HK-2 (cell line): ENCODE measurements around the gene CRYAB.
"Not testable (repeated sequence)": the region's sequence is repeated elsewhere in the genome, so short reads cannot be mapped to it uniquely, and the experiment has no call there.

Experiments used
- DNase-seq: peaks from one replicate; pipeline ENCODE4 v3.0.0-alpha.2; 2018; ENCODE audit not compliant: unreplicated experiment

Gene CRYAB

DNA sequence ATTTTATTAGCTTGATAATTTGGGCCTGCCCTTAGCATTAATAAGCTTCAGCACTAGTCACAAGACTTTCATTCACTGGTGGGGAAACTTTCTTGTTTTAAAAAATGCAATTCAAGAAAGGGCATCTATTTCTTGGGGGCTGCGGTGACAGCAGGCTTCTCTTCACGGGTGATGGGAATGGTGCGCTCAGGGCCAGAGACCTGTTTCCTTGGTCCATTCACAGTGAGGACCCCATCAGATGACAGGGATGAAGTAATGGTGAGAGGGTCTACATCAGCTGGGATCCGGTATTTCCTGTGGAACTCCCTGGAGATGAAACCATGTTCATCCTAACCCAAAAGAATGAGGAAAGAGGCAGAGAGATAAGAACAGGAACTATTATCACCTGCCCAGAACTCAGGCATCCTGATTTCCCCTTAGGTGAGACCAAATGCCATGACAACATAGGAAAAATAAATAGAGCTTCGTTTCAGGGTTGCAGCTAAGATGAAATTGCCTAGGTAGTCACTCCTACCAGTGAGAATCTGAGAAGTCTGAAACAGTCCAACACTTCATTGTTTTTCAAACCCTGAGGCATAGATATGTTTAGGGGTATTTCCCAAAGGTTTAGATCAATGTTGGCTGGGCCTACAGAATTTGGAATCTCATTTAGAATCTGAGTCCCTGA, 2.8 kb downstream of the CRYAB start:
- DNase-seq, result no peak

DNA sequence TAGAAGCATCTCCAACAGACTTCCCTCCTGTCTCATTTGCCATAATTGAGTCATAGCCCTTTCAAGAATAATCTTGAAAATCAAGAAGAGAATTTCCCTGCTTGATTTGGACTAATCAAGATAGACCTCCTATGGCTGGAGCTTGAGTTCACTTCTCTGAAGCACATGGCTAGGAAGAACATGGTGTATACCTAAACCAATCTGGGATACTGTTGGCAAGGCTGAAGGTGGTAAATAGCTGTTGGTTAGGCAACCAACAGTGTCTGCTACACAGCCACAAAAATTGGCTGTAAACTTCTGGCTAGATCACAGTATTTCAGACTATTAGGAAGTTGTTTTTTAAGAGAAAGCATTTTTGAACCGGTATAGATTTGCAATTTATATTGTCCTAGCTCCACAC, 4.9 kb downstream of the CRYAB start:
- no peak for DNase-seq

DNA sequence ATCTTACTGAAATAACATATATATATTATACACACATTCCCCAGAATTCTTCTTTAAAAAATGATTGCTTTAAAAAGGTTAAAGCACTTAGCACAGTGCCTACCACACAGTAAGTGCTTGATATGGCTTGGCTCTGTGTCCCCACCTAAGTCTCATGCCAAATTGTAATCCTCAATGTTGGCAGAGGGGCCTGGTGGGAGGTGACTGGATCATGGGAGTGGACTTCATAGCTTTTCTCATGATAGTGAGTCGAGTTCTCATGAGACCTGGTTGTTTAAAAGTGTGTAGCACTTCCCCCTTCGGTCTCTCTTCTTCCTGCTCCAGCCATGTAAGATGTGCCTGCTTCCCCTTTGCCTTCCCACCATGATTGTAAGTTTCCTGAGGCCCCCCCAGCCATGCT, 6.2 kb downstream of the CRYAB start:
- DNase-seq, result no peak

DNA sequence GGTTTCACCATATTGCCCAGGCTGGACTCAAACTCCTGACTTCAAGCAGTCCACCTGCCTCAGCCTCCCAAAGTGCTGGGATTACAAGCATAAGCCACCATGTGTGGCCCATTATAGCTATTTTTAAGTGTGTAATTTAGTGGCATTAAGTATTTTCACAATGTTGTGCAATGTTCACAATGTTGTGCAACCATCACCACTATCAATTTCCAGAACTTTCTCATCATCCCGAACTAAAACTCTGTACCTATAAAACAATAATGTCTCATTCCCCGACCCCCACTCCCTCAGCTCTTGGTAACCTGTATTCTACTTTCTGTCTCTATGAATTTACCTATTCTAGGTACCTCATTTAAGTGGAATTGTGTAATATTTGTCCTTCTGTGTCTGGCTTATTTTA, 24.7 kb downstream of the CRYAB start:
- DNase-seq, result no peak

DNA sequence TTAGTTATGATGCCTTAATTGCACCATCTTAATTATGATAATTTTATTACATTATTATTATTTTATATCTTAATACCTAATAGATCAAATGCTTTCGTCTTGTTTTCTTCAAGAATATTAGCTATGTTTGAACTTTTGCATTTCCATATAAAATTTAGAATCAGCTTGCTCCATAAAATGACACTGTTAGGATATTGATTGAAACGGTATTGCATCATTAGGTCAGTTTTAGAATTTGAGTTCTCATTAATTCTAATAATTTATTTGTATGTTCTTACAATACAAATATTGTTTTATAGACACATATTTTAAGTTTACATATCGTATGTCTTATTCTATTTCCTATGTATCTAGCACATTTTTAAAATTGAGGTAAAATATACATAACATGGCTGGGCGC, 25.5 kb downstream of the CRYAB start:
- no peak for DNase-seq

DNA sequence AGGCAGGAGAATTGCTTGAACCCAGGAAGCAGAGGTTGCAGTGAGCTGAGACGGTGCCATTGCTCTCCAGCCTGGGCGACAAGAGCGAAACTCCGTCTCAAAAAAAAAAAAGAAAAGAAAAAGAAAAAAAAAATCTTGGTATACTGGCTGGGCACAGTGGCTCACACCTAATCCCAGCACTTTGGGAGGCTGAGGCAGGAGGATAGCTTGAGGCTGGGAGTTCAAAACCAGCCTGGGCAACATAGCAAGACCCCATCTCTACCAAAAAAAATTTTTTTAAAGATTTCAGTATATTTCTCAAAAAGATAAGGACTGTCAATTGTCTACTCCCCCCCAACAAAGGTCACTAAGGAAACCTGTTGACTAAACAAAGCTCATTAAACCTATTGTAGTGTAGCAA, 26.5 kb downstream of the CRYAB start:
- not testable (repeated sequence) for DNase-seq

DNA sequence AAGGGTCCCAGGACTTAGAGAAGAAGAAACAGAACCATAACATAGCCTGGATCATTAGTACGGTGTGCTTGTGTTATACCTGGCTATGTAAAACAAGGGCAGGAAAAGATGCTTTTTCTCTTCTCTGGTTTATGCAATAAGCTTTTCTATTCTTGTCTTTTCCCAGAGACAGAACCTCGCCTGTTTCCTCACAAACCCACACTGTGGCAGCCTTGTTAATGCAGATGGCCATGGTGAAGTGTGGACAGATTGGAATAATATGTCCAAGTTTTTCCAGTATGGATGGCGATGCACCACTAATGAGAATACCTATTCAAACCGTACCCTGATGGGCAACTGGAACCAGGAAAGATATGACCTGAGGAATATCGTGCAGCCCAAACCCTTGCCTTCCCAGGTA, 29.4 kb downstream of the CRYAB start:
- no peak for DNase-seq

DNA sequence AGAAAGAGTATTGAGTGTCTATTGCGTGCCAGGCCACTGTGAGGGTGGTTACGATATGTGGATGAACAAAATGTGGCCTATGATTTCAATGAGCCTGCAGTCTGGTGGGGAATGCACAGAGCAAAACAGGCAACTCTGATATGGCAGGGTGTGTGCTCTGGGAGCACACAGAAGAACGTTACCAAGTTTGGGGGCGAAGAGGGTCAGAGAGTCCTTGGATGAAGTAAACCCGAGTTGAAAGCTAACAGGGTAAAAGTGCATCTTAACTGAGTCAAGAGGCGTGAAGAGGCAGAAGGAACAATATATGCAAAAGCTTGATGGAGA, 32.0 kb downstream of the CRYAB start:
- DNase-seq, result no peak

DNA sequence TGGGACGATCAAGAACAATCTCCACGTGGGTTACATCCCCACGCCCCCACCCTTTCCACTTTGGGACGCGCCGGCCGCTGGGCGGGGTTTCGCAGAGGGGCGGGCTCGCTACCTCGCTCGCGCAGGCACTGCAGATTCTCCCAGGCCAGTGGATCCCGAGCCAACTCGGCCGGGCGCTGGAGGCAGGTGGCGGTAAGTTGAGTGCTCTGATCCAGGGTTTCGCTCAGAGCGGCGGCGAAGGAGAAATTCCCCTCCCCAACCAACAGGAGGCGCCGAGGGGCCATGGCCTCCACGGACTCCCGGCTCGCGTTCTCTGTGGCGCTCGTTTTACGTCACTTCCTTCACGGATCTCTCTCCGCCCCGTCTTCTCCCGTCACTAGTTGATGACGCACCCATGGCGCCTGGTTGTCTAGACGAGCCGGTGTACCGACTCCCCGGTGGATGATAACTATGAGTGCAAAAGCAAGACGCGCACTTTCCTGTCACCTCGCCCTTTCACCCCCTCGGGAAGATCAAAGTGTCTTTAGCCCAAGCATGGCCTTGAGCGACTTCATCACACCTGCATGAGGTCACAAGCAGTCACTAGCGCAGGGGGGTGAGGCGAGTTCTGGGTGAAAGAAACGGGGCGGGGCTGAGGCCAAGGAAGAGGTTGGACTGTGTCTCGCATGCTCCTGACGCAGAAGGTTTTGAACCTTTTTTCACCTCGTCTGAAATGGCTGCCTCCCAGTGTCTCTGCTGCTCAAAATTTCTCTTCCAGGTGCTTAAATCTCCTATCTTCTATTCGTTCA, 32.5 kb downstream of the CRYAB start, which contains the start of the genes CFAP68 and FDXACB1:
Gene CFAP68 (plus strand): TSS at position 693 of the 788 bp plus-strand sequence. CDS start 20 bp downstream, at position 713.
Gene FDXACB1 (minus strand): TSS at position 317 of the 788 bp plus-strand sequence. CDS start 33 bp downstream, at position 284.
- peak; percentile 94 for DNase-seq

DNA sequence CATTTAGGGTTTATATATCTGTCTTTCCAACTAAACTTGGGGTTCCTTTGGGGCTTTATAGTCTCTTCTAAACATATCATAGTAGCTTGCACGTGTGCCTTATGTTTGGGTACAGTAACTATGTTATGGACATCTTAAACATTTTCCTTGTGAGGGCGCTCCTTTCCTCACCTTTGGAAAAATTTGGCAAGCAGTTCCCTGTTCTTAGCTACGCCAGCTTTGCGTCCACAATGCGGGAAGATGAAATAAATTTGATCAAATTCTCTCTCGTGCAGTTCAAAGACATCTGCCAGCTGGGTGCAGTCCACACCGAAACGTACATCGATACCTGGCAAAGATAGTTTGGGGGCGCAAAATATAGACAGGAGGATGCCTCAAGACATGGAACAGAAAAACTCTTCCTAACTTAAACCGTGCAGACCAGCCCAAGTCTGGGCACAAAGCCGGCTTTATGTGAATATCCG, 33.2 kb downstream of the CRYAB start:
- DNase-seq, result no peak

DNA sequence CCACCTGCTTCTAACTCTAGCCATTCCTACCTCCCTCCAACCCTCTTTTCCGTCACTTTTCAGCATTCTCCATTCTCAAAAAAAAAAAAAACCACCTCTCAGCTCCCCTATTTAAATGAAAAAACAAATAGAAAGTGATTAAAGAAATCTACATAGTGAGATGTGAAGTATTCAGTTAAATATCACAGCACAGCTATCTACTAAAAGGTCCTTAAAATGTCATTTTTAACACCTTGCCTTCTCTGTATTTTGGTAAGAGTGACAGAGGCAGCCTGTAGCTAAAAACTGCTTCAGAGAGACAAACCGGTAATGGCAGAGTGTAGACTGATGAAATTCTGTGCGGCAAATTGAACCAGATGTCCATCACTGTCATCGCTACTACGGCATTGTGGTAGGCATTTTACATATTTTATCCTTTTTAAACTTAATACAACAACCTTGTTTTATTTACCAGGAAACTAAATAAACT, 39.8 kb downstream of the CRYAB start:
- no peak for DNase-seq

DNA sequence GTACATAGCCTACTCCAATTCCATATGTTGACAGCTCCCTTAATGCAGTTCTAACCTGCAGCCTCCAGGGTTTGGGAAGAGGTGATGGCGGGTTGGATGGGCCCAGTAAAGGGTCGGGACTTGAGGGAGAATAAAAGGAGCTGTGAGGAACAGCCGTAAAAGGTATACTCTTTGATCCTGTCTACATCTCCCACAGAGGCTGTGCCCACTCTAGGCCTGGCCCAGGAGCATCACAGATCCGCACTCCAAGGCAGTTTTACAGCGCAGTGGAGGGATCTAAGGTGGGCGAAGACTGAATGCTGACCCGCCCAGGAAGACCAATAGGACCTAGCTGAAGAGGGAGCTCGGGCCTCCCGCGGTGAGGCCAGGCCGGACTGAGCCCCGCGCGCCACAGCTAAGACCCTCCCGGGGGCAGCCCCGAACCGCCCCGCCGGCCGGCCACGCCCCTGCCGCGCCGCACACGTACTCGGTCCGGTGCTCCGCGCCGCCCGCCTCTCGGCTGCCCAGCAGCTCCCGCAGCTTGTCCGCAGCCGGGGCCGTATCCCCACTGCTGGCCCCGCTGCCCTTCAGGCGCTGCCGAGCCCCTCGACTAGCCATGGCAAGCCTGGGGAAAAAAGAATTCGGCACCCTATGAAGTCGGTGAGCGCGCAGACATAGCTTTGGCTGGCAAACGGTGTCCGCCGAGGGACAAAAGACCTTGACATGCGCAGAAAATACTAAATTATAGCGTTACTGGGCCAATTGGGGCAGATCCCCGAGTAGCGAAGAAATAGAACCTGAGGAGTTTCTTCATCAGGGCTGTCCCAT, 40.5 kb downstream of the CRYAB start, which contains the start of gene ALG9:
Gene ALG9 (minus strand): TSS at position 696 of the 807 bp plus-strand sequence. CDS start 99 bp downstream, at position 597.
- DNase-seq, result peak; percentile 60

DNA sequence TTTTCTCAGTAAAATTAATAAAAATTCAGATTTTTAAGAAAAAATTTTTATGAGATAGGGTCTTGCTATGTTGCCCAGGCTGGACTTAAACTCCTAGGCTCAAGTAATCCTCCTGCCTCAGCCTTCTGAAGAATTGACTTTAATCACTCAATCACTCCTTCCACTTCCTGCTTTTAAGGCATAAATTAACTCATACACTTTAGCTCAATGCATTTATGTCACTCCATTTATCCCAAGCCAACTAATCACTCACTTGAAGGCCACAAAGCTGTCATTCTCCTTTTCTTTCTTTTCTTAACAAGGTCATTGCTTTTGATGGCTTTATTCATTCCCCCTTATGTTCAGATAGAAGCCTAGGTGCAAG, 41.1 kb downstream of the CRYAB start:
- no peak for DNase-seq

DNA sequence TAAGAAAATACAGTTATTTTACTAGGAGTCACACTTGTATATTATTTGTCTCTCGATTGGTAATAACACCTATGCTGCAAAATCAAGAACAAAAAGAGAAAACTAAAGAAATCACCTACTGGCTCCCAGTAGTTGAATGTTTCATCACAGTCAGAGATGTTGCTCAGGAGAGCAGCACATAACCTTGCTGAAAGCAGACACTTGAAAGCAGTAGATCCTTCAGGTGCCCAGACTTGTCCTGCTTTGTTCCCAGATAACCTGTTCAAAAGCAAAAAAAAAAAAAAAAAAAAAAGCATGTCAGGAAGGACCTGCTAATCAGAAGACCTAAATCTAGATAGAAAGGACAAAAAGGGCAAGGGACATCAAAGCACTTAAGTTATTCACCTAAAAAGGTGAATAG, 41.5 kb downstream of the CRYAB start:
- DNase-seq, result no peak

DNA sequence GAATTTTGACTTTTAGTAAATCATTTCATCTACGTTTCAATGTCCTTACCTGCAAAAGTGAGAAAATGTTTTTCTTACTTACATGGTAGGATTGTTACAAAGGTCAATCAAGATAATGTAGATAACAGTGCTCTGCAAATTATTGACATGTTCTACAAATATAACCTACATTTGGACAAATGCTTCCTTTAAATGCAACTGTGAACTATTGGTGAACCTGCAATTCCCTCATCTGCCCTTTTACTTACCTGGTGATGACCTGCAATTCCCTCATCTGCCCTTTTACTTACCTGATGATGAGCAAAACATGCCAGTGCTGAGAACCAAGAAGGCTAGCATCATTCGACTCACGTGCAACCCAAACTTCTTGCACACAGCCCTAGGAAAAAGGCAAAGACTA, 51.3 kb downstream of the CRYAB start:
- no peak for DNase-seq
